ENCODE data around the gene ANKFN1.

Gene ANKFN1

DNA sequence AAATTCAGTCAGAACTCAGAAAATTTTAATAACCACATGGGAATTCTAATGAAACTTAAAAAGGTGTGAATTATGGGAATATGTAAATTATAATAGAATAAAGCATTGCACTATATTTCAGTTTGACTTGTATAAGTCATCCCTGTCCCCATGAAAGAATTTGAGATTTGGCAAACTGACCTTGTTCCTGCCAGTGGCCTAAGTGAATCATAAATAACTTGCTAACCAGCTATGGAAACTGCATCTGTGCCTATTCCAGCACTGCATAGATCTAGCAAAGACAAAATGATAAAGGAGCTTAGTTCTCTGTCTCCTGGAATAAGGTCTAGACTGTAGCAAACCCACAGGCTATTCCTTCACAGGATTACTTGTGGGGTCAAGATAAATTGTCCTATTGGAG lies 333.5 kb downstream of the ANKFN1 start:
- no peaks in the 10 kb centered on the region for H3K27me3 ChIP-seq (ENCODE audit: low read length)
- no peaks in the 10 kb centered on the region for H4K20me1 ChIP-seq (ENCODE audit: low read depth, low read length)
- no peaks in the 10 kb centered on the region for H3K79me2 ChIP-seq (ENCODE audit: insufficient read depth, low read length)
- no peaks in the 10 kb centered on the region for H3K9me2 ChIP-seq (replicated peaks; ENCODE audit: insufficient read depth, low read length)
- H3K36me3 ChIP-seq (ENCODE audit: low read length) = no peaks in the 10 kb centered on the region
- H2AFZ ChIP-seq (ENCODE audit: low read depth, low read length, severe bottlenecking) = no peak overlapping the region
- H3K4me2 ChIP-seq (ENCODE audit: low read depth, low read length, poor library complexity, severe bottlenecking) = no peak overlapping the region
- H3K27ac ChIP-seq (ENCODE audit: low read depth, low read length) = no peak overlapping the region
- no peaks in the 10 kb centered on the region for H3F3A ChIP-seq (ENCODE audit: insufficient read depth)
- no peaks in the 10 kb centered on the region for H3K9me3 ChIP-seq (ENCODE audit: insufficient read depth, low read length)
- TF ChIP-seq, protein P1, sequence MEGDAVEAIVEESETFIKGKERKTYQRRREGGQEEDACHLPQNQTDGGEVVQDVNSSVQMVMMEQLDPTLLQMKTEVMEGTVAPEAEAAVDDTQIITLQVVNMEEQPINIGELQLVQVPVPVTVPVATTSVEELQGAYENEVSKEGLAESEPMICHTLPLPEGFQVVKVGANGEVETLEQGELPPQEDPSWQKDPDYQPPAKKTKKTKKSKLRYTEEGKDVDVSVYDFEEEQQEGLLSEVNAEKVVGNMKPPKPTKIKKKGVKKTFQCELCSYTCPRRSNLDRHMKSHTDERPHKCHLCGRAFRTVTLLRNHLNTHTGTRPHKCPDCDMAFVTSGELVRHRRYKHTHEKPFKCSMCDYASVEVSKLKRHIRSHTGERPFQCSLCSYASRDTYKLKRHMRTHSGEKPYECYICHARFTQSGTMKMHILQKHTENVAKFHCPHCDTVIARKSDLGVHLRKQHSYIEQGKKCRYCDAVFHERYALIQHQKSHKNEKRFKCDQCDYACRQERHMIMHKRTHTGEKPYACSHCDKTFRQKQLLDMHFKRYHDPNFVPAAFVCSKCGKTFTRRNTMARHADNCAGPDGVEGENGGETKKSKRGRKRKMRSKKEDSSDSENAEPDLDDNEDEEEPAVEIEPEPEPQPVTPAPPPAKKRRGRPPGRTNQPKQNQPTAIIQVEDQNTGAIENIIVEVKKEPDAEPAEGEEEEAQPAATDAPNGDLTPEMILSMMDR (IDR thresholded peaks at IDR 0.05; ENCODE audit: insufficient read depth, low read length, poor library complexity, severe bottlenecking) = no peak
- TF ChIP-seq EZH2phosphoT487 (conservative IDR thresholded peaks at IDR 0.05; ENCODE audit: low read length) = no peak
- no peak overlapping the region for H3K9ac ChIP-seq (ENCODE audit: low read length)
- H3K4me3 ChIP-seq (ENCODE audit: insufficient read depth, low read length, poor library complexity, severe bottlenecking) = no peak overlapping the region

DNA sequence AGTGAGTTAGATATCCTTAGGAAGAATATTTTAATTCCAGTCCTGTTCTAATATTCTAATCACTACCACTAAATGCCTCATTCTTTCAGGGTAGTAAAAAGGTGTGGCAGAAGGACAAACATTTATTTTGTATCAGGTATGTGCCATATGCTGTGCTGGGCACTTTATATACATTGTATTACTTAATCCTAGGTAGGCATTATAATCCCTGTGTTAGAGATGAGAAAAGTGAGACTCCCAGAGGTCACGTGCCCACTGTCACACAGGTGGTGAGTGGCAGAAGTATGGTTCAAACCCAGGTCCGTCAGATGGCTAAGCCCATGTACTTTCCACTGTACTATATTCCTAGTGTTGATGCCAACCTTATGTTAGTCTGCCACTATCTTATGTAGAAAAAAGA lies 335.5 kb downstream of the ANKFN1 start:
- H3K27me3 ChIP-seq (ENCODE audit: low read length) = no peaks in the 10 kb centered on the region

DNA sequence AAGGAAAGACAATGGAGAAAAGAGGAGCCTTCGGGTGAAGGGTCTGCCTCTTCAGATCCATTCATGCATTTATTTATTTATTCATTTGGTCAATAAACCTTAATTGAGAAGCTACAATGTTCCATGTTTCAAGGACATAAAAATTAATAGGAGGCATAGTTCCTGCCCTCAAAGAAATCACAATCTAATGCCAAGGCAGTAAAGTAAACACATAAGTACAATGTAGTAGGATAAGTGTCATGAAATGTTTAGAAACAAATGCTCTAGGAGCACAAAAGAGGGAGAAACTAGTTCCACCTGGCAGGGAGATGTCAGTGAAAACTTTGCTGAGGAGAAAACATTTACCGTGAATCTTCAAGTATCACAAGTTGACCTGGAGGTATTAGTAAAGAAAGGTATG lies 336.7 kb downstream of the ANKFN1 start:
- H3K79me2 ChIP-seq (ENCODE audit: insufficient read depth, low read length) = no peaks in the 10 kb centered on the region
- no peaks in the 10 kb centered on the region for H3K36me3 ChIP-seq (ENCODE audit: low read length)
- no peaks in the 10 kb centered on the region for H3K9me2 ChIP-seq (replicated peaks; ENCODE audit: insufficient read depth, low read length)
- no peaks in the 10 kb centered on the region for H4K20me1 ChIP-seq (ENCODE audit: low read depth, low read length)
- H2AFZ ChIP-seq (ENCODE audit: low read depth, low read length, severe bottlenecking) = no peak overlapping the region
- no peak overlapping the region for H3K27ac ChIP-seq (ENCODE audit: low read depth, low read length)
- no peaks in the 10 kb centered on the region for H3K27me3 ChIP-seq (ENCODE audit: low read length)
- no peaks in the 10 kb centered on the region for H3K9me3 ChIP-seq (ENCODE audit: insufficient read depth, low read length)
- no peaks in the 10 kb centered on the region for H3F3A ChIP-seq (ENCODE audit: insufficient read depth)
- H3K4me3 ChIP-seq (ENCODE audit: insufficient read depth, low read length, poor library complexity, severe bottlenecking) = no peak overlapping the region
- TF ChIP-seq, protein P1 (IDR thresholded peaks at IDR 0.05; ENCODE audit: insufficient read depth, low read length, poor library complexity, severe bottlenecking) = no peak
- no peak for TF ChIP-seq EZH2phosphoT487 (conservative IDR thresholded peaks at IDR 0.05; ENCODE audit: low read length)
- H3K9ac ChIP-seq (ENCODE audit: low read length) = no peak overlapping the region
- no peak overlapping the region for H3K4me2 ChIP-seq (ENCODE audit: low read depth, low read length, poor library complexity, severe bottlenecking)

More for the DNA sequence above, 335.5 kb downstream of the ANKFN1 start:
- Histone ChIP-seq H3K9me3 (ENCODE audit: insufficient read depth, low read length) (no peaks in the 10 kb centered on the region), H3K9me2 (replicated peaks; ENCODE audit: insufficient read depth, low read length) (no peaks in the 10 kb centered on the region), H3F3A (ENCODE audit: insufficient read depth) (no peaks in the 10 kb centered on the region), H3K4me2 (ENCODE audit: low read depth, low read length, poor library complexity, severe bottlenecking) (no peak overlapping the region), H3K9ac (ENCODE audit: low read length) (no peak overlapping the region), H3K79me2 (ENCODE audit: insufficient read depth, low read length) (no peaks in the 10 kb centered on the region), H3K36me3 (ENCODE audit: low read length) (no peaks in the 10 kb centered on the region), H4K20me1 (ENCODE audit: low read depth, low read length) (no peaks in the 10 kb centered on the region), H3K27ac (ENCODE audit: low read depth, low read length) (no peak overlapping the region), H2AFZ (ENCODE audit: low read depth, low read length, severe bottlenecking) (no peak overlapping the region), H3K4me3 (ENCODE audit: insufficient read depth, low read length, poor library complexity, severe bottlenecking) (no peak overlapping the region)
- no peak for TF ChIP-seq EZH2phosphoT487 (conservative IDR thresholded peaks at IDR 0.05; ENCODE audit: low read length)
- TF ChIP-seq, protein P1 (IDR thresholded peaks at IDR 0.05; ENCODE audit: insufficient read depth, low read length, poor library complexity, severe bottlenecking) = no peak

Data from SU-DHL-6 (cell line).